ENCODE measurements around the gene CADPS.

The CADPS gene

DNA sequence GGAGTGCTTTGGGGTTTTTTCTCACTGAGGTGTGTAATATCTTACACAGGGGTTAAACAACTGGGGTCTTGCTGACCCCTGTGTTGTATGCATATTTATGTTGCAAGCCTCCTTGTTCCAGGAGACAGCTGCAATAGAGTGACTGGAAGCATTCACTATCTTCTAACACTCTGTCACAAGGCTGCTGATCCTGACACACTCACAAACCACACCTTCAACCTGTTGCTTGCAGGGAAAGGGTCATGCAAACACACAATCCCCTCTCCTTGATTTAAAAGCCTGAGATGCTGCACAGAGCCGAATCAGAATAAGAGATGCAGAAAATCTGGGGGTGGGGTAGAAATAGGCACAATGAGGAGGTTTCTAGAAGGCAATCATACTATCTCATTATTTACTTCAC lies 197.3 kb downstream of the CADPS start:
- no peak for DNase-seq (ENCODE audit: low read depth, low spot score)
- no peaks in the 10 kb centered on the region for H3K36me3 ChIP-seq (ENCODE audit: insufficient read depth, insufficient read length, low read length)
- H3K4me3 ChIP-seq (ENCODE audit: insufficient read length, low read depth): no peak overlapping the region
- H3K9ac ChIP-seq (ENCODE audit: insufficient read length, low read depth): no peak overlapping the region
- TF ChIP-seq YY1 (IDR thresholded peaks at IDR 0.05; ENCODE audit: insufficient read depth, insufficient read length): no peak
- no peak for TF ChIP-seq SUZ12 (IDR thresholded peaks at IDR 0.05; ENCODE audit: extremely low read depth, insufficient read depth, insufficient read length)
- no peak for TF ChIP-seq ZNF274 (IDR thresholded peaks at IDR 0.05; ENCODE audit: low read depth, low read length)
- H3K9me3 ChIP-seq (ENCODE audit: insufficient read depth, low read length): no peaks in the 10 kb centered on the region; the same call in 1 of the 2 replicates
- no peaks in the 10 kb centered on the region for H3K27me3 ChIP-seq (ENCODE audit: insufficient read depth, insufficient read length)
- H3K4me1 ChIP-seq (ENCODE audit: insufficient read depth, insufficient read length): no peaks in the 10 kb centered on the region

DNA sequence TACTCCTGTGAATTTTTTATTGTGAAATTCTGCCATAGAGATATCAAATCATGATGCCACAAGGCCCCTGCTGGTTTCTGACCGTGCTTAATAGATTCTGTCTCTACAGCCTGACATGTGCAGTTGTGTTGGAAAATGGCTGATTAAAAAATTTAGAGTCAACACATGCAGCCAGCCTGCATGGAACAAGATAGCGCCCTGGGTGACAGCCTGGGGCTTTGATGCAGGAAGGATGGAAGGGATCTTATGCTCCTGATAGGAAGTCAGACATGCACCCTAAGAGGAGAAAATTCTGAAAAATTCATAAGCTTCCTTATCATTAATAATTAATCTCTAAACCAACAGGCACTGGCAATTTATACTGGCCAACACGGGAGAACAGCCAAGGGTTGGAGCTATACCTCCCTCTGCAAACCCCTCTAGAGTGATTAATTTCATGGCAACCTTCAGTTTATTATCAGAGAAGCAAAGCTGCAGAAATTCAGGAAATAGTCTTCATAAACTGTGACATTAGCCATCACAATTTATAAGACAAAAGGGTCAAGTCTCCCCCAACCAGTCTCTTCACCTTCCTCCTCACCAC lies 198.4 kb downstream of the CADPS start:
- Histone ChIP-seq H3K27me3 (ENCODE audit: insufficient read depth, insufficient read length) (no peaks in the 10 kb centered on the region), H3K4me1 (ENCODE audit: insufficient read depth, insufficient read length) (no peaks in the 10 kb centered on the region), H3K4me3 (ENCODE audit: insufficient read length, low read depth) (no peak overlapping the region), H3K36me3 (ENCODE audit: insufficient read depth, insufficient read length, low read length) (no peaks in the 10 kb centered on the region), H3K9me3 (ENCODE audit: insufficient read depth, low read length) (no peaks in the 10 kb centered on the region; the same call in 1 of the 2 replicates), H3K9ac (ENCODE audit: insufficient read length, low read depth) (no peak overlapping the region)
- DNase-seq (ENCODE audit: low read depth, low spot score): no peak
- TF ChIP-seq SUZ12 (IDR thresholded peaks at IDR 0.05; ENCODE audit: extremely low read depth, insufficient read depth, insufficient read length) (no peak), YY1 (IDR thresholded peaks at IDR 0.05; ENCODE audit: insufficient read depth, insufficient read length) (no peak), ZNF274 (IDR thresholded peaks at IDR 0.05; ENCODE audit: low read depth, low read length) (no peak)

GRCh38 chr3:62675492-62675891 lies 199.7 kb downstream of the CADPS start:
- DNase-seq (ENCODE audit: low read depth, low spot score): no peak
- Histone ChIP-seq H3K4me1 (ENCODE audit: insufficient read depth, insufficient read length) (no peaks in the 10 kb centered on the region), H3K9ac (ENCODE audit: insufficient read length, low read depth) (no peak overlapping the region), H3K27me3 (ENCODE audit: insufficient read depth, insufficient read length) (no peaks in the 10 kb centered on the region), H3K4me3 (ENCODE audit: insufficient read length, low read depth) (no peak overlapping the region), H3K9me3 (ENCODE audit: insufficient read depth, low read length) (no peaks in the 10 kb centered on the region; the same call in 1 of the 2 replicates), H3K36me3 (ENCODE audit: insufficient read depth, insufficient read length, low read length) (no peaks in the 10 kb centered on the region)
- TF ChIP-seq ZNF274 (IDR thresholded peaks at IDR 0.05; ENCODE audit: low read depth, low read length) (no peak), YY1 (IDR thresholded peaks at IDR 0.05; ENCODE audit: insufficient read depth, insufficient read length) (no peak), SUZ12 (IDR thresholded peaks at IDR 0.05; ENCODE audit: extremely low read depth, insufficient read depth, insufficient read length) (no peak)

DNA sequence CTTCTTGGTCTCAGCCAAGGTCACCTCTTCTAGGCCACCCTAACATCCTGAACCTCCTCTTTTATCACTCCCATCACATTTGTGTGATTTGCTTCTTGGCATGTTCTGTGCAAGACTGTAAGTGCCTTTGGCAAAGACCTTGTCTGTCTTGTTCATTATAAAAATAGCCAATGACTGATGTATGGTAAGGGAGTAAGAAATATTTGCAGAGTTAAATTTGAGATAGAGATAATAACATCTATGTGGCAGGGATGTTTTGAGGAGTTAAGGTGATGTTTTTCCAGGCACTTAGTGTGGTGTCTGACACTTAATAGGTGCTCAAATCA lies 202.3 kb downstream of the CADPS start:
- Histone ChIP-seq H3K36me3 (ENCODE audit: insufficient read depth, insufficient read length, low read length) (no peaks in the 10 kb centered on the region), H3K9me3 (ENCODE audit: insufficient read depth, low read length) (no peaks in the 10 kb centered on the region; the same call in 1 of the 2 replicates), H3K27me3 (ENCODE audit: insufficient read depth, insufficient read length) (no peaks in the 10 kb centered on the region), H3K9ac (ENCODE audit: insufficient read length, low read depth) (no peak overlapping the region), H3K4me3 (ENCODE audit: insufficient read length, low read depth) (no peak overlapping the region), H3K4me1 (ENCODE audit: insufficient read depth, insufficient read length) (no peaks in the 10 kb centered on the region)
- DNase-seq (ENCODE audit: low read depth, low spot score): no peak
- TF ChIP-seq YY1 (IDR thresholded peaks at IDR 0.05; ENCODE audit: insufficient read depth, insufficient read length) (no peak), ZNF274 (IDR thresholded peaks at IDR 0.05; ENCODE audit: low read depth, low read length) (no peak), SUZ12 (IDR thresholded peaks at IDR 0.05; ENCODE audit: extremely low read depth, insufficient read depth, insufficient read length) (no peak)

DNA sequence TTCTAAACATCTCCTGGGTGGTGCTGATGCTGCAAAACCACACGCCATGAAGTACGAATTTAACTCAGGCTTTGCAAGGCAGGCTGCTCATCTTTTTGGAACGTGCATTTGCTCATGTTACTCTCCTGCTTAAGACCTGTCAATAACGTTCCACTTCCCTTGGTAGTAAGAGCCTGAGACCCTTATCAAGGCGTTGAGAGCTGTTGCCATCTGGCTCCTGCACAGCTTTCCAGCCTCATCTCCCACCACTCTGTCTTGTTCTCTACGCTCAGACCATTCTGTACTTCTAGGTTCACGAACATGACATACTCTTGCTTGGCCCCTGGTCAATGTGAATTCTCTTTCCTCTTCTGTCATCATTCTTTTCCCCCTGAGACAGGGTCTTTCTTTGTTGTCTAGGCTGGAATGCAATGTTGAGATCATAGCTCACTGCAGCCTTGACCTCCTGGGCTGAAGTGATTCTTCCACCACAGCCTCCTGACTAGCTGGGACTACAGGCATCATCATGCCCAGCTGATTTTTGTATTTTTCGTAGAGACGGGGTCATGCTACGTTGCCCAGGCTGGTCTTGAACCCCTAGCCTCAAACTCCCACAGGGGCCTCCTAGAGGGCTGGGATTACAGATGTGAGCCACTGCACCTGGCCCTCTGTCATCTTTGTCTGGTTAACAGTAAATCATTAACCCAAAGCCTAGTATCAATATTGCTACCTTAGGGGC lies 202.8 kb downstream of the CADPS start:
- Histone ChIP-seq H3K4me1 (ENCODE audit: insufficient read depth, insufficient read length) (no peaks in the 10 kb centered on the region), H3K27me3 (ENCODE audit: insufficient read depth, insufficient read length) (no peaks in the 10 kb centered on the region), H3K4me3 (ENCODE audit: insufficient read length, low read depth) (no peak overlapping the region), H3K9me3 (ENCODE audit: insufficient read depth, low read length) (no peaks in the 10 kb centered on the region; the same call in 1 of the 2 replicates), H3K9ac (ENCODE audit: insufficient read length, low read depth) (no peak overlapping the region), H3K36me3 (ENCODE audit: insufficient read depth, insufficient read length, low read length) (no peaks in the 10 kb centered on the region)
- no peak for DNase-seq (ENCODE audit: low read depth, low spot score)
- TF ChIP-seq YY1 (IDR thresholded peaks at IDR 0.05; ENCODE audit: insufficient read depth, insufficient read length): no peak
- TF ChIP-seq SUZ12 (IDR thresholded peaks at IDR 0.05; ENCODE audit: extremely low read depth, insufficient read depth, insufficient read length): no peak
- TF ChIP-seq ZNF274 (IDR thresholded peaks at IDR 0.05; ENCODE audit: low read depth, low read length): no peak

DNA sequence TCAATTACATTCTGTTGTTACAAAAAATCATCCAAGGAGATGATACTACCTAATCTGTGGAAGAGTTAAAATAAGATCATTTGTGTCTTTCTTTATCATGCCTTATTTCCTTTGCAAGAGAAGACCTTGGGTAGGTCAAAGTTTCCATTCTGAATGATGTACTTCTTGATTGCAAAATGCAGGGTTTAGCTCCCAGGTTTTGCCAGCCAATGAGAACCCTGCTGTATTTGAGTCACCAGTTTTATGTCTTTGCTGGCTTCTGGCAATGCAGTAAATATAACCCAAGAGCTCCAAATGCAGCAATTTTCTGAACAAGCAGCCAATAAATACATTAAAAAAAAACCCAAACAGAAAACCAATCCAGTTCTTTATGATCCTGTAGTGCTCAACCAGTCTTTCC lies 204.9 kb downstream of the CADPS start:
- Histone ChIP-seq H3K4me3 (ENCODE audit: insufficient read length, low read depth) (no peak overlapping the region), H3K9ac (ENCODE audit: insufficient read length, low read depth) (no peak overlapping the region), H3K9me3 (ENCODE audit: insufficient read depth, low read length) (no peaks in the 10 kb centered on the region; the same call in 1 of the 2 replicates), H3K27me3 (ENCODE audit: insufficient read depth, insufficient read length) (no peaks in the 10 kb centered on the region), H3K36me3 (ENCODE audit: insufficient read depth, insufficient read length, low read length) (no peaks in the 10 kb centered on the region), H3K4me1 (ENCODE audit: insufficient read depth, insufficient read length) (no peaks in the 10 kb centered on the region)
- no peak for TF ChIP-seq SUZ12 (IDR thresholded peaks at IDR 0.05; ENCODE audit: extremely low read depth, insufficient read depth, insufficient read length)
- TF ChIP-seq ZNF274 (IDR thresholded peaks at IDR 0.05; ENCODE audit: low read depth, low read length): no peak
- TF ChIP-seq YY1 (IDR thresholded peaks at IDR 0.05; ENCODE audit: insufficient read depth, insufficient read length): no peak
- no peak for DNase-seq (ENCODE audit: low read depth, low spot score)

DNA sequence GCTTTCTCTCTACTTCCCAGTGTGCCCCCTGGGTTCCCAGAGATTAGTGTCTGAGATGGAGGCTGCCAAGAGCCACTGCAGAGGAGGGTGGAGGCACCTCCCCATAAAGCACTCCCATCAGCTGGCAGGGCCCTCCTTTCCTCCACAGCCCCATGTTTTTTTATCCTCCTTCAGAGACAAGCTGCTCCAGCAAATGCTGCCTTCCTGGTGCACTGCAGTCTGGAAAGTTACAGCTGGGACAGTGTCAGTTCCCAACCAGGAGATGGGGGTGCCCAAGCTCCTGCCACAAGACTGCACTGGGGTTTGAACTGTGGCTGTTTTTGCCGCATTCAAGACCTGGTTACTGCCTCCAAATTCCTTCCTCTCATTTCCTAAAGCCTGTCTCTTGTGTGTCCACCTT lies 206.1 kb downstream of the CADPS start:
- Histone ChIP-seq H3K4me1 (ENCODE audit: insufficient read depth, insufficient read length) (no peaks in the 10 kb centered on the region), H3K9ac (ENCODE audit: insufficient read length, low read depth) (no peak overlapping the region), H3K4me3 (ENCODE audit: insufficient read length, low read depth) (no peak overlapping the region), H3K36me3 (ENCODE audit: insufficient read depth, insufficient read length, low read length) (no peaks in the 10 kb centered on the region), H3K27me3 (ENCODE audit: insufficient read depth, insufficient read length) (no peaks in the 10 kb centered on the region), H3K9me3 (ENCODE audit: insufficient read depth, low read length) (no peaks in the 10 kb centered on the region)
- TF ChIP-seq ZNF274 (IDR thresholded peaks at IDR 0.05; ENCODE audit: low read depth, low read length) (no peak), SUZ12 (IDR thresholded peaks at IDR 0.05; ENCODE audit: extremely low read depth, insufficient read depth, insufficient read length) (no peak), YY1 (IDR thresholded peaks at IDR 0.05; ENCODE audit: insufficient read depth, insufficient read length) (no peak)
- no peak for DNase-seq (ENCODE audit: low read depth, low spot score)
